Hepatocyte (in vitro differentiated cells): ENCODE measurements around the gene JDP2. TPM values are rescaled to one million over a fixed set of nuclear protein-coding genes. Genes with fewer than 3 reads are reported as not detected.

Source experiments
- DNase-seq: peaks from one replicate; pipeline ENCODE4 v3.0.0-alpha.2; 2016; ENCODE audit warnings: low spot score
- H2AFZ ChIP-seq: fragments of 200-600 bp; sonication (generic); 2 replicates; pipeline ENCODE4 v1.6.0; 2016; ENCODE audit warnings: antibody characterized with exemption, mild to moderate bottlenecking
- H3K27ac ChIP-seq: fragments of 200-600 bp; sonication (generic); 2 replicates; pipeline ENCODE4 v1.5.1; 2016; ENCODE audit warnings: mild to moderate bottlenecking
- H3K27me3 ChIP-seq: fragments of 200-600 bp; sonication (generic); 2 replicates; pipeline ENCODE4 v1.6.1; 2016
- H3K36me3 ChIP-seq: fragments of 200-600 bp; sonication (generic); replicated peaks from 2 replicates; pipeline ENCODE4 v1.5.1; 2016; ENCODE audit warnings: low read depth; ENCODE audit not compliant: insufficient read depth
- H3K4me1 ChIP-seq: fragments of 200-600 bp; sonication (generic); 2 replicates; pipeline ENCODE4 v1.5.1; 2016; ENCODE audit warnings: mild to moderate bottlenecking, moderate library complexity; ENCODE audit not compliant: insufficient read depth
- H3K4me2 ChIP-seq: fragments of 200-600 bp; sonication (generic); 2 replicates; pipeline ENCODE4 v1.6.0; 2016
- H3K4me3 ChIP-seq: fragments of 200-600 bp; sonication (generic); 2 replicates; pipeline ENCODE4 v1.5.1; 2016; ENCODE audit warnings: mild to moderate bottlenecking
- H3K79me2 ChIP-seq: fragments of 200-600 bp; sonication (generic); 2 replicates; pipeline ENCODE4 v1.6.0; 2017; ENCODE audit warnings: mild to moderate bottlenecking
- H3K9me2 ChIP-seq: fragments of 200-600 bp; sonication (generic); replicated peaks from 2 replicates; pipeline ENCODE4 v1.6.0; 2017; ENCODE audit warnings: mild to moderate bottlenecking; ENCODE audit not compliant: insufficient read depth
- H3K9me3 ChIP-seq: fragments of 200-600 bp; sonication (generic); 2 replicates; pipeline ENCODE4 v1.5.1; 2016; ENCODE audit warnings: low read depth, mild to moderate bottlenecking
- H4K20me1 ChIP-seq: fragments of 200-600 bp; sonication (generic); 2 replicates; pipeline ENCODE4 v1.6.0; 2016; ENCODE audit warnings: mild to moderate bottlenecking; ENCODE audit not compliant: insufficient read depth, poor library complexity, severe bottlenecking
- EZH2 ChIP-seq: fragments of 200-600 bp; sonication (generic); IDR thresholded peaks from 2 replicates; pipeline ENCODE4 v1.6.1; 2016; ENCODE audit warnings: antibody characterized with exemption, mild to moderate bottlenecking, borderline replicate concordance
- EZH2phosphoT487 ChIP-seq: fragments of 200-600 bp; sonication (generic); IDR thresholded peaks from one replicate; pipeline ENCODE4 v1.6.1; 2018; ENCODE audit warnings: antibody characterized with exemption, mild to moderate bottlenecking, low read depth, moderate library complexity; ENCODE audit not compliant: unreplicated experiment, severe bottlenecking
- WGBS: methylation state at CpG from one replicate; pipeline ENCODE4 v1.1.6; 2016; ENCODE audit warnings: low lambda C conversion rate; ENCODE audit errors: missing lambda C conversion rate; 5-methylcytosine and 5-hydroxymethylcytosine counted together
- polyA plus RNA-seq: library from polyadenylated mRNA; unstranded; fragments of >200 nt; fragmentation: Nextera tagmentation; extraction: Ambion mirVana; gene quantifications from 2 replicates; pipeline ENCODE4 v1.2.1, GENCODE V29; 2016
- total RNA-seq: library from RNA; depleted of rRNA; stranded (reverse); fragments of >200 nt; gene quantifications from 2 replicates; pipeline ENCODE4 v1.2.3, GENCODE V29; 2014
- TF ChIP-seq, protein P1 (sequence below): fragments of 200-600 bp; sonication (generic); IDR thresholded peaks from 2 replicates; pipeline ENCODE4 v1.5.1; 2016; ENCODE audit warnings: antibody characterized with exemption, mild to moderate bottlenecking; ENCODE audit not compliant: poor library complexity

Gene JDP2
- total and polyA plus RNA-seq, 2 experiments from 2014 or later: 68.9 to 85.4 TPM

DNA sequence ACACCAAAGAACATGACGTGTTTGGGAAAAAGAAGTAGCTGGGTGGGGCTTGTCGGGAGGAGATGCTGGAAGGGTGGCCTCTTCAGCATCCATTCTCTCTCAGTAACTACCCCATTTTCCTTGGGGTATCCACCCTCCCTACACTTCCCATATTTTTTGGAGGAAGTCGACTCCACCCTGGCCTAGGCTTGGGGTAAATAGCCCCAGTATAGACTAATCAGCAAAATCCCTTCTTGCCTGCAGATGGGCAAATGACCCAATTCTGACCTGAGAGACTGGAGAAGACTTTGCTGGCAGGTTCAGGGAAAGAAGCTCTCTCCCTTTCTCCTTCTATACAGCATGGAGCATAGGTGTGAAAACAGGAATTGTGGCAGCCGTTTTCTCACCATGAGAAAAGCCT is 28.5 kb upstream of the JDP2 start:
- no peaks in the 10 kb centered on the region for H3K79me2 ChIP-seq
- H3K36me3 ChIP-seq: no peaks in the 10 kb centered on the region
- no peak overlapping the region for H3K27ac ChIP-seq
- no peak for TF ChIP-seq EZH2
- TF ChIP-seq EZH2phosphoT487: no peak
- TF ChIP-seq, protein P1, sequence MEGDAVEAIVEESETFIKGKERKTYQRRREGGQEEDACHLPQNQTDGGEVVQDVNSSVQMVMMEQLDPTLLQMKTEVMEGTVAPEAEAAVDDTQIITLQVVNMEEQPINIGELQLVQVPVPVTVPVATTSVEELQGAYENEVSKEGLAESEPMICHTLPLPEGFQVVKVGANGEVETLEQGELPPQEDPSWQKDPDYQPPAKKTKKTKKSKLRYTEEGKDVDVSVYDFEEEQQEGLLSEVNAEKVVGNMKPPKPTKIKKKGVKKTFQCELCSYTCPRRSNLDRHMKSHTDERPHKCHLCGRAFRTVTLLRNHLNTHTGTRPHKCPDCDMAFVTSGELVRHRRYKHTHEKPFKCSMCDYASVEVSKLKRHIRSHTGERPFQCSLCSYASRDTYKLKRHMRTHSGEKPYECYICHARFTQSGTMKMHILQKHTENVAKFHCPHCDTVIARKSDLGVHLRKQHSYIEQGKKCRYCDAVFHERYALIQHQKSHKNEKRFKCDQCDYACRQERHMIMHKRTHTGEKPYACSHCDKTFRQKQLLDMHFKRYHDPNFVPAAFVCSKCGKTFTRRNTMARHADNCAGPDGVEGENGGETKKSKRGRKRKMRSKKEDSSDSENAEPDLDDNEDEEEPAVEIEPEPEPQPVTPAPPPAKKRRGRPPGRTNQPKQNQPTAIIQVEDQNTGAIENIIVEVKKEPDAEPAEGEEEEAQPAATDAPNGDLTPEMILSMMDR: no peak
- H2AFZ ChIP-seq: no peak overlapping the region
- DNase-seq: no peak
- H3K27me3 ChIP-seq: no peaks in the 10 kb centered on the region
- H4K20me1 ChIP-seq: no peaks in the 10 kb centered on the region
- H3K4me2 ChIP-seq: no peak overlapping the region
- WGBS: 88% methylated on average over 4 of the region's 4 CpGs
- H3K4me3 ChIP-seq: no peak overlapping the region
- H3K9me3 ChIP-seq: no peaks in the 10 kb centered on the region
- no peaks in the 10 kb centered on the region for H3K9me2 ChIP-seq
- peaks cover 10% of the 10 kb centered on the region for H3K4me1 ChIP-seq

DNA sequence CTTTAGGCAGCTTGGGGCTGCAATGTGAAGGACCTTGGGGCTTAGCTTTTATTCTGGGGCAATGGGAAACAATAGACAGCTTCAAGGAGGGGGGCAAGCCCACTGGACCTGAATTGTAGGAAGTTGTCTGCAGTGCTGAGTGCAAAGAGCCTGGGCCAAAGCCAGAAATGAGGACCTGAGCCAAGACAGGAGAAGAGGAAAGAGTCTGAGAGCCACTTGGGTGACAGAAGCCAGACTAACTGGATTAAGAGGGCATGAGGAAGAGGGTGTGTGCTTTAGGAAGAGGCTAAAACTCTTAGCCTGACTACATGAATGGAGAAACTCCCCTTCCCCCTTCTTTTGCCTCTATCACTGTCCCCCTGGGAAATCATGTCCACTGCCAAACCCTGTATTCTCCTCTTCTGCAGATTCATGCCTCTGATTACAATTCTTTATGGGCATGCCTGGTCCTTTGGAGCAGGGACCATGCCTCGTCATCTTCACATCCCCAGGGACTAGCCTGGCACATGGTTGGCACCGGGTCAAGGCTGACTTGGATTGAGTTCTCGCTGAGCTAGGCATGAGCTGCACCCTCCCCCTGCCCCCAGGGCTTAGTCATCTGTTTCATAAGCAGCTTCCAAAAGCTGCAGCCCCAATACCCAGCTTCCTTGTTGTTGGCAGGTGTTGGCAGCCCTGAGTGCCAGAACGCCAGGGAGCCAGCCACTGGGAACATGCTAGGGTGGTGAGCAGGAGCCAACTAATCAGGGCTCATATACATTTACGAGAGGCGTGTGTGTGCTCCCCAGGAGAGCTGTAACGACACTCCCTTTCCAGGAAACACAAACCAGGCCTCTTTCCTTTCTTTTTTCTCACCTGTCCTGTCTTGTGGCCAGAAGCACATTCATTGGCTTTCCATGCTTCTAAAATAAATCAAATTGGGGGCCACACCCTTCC is 27.7 kb upstream of the JDP2 start:
- Histone ChIP-seq H3K79me2 (no peaks in the 10 kb centered on the region), H3K9me3 (no peaks in the 10 kb centered on the region), H3K36me3 (no peaks in the 10 kb centered on the region), H3K4me3 (no peak overlapping the region), H3K27ac (peak overlapping the region; percentile 14), H4K20me1 (no peaks in the 10 kb centered on the region), H3K27me3 (no peaks in the 10 kb centered on the region), H2AFZ (no peak overlapping the region), H3K9me2 (no peaks in the 10 kb centered on the region), H3K4me2 (no peak overlapping the region), H3K4me1 (peaks cover 10% of the 10 kb centered on the region)
- DNase-seq: peak; percentile 53
- TF ChIP-seq, protein P1: no peak
- TF ChIP-seq EZH2: no peak
- TF ChIP-seq EZH2phosphoT487: no peak
- WGBS: 53% methylated on average over 7 of the region's 7 CpGs

DNA sequence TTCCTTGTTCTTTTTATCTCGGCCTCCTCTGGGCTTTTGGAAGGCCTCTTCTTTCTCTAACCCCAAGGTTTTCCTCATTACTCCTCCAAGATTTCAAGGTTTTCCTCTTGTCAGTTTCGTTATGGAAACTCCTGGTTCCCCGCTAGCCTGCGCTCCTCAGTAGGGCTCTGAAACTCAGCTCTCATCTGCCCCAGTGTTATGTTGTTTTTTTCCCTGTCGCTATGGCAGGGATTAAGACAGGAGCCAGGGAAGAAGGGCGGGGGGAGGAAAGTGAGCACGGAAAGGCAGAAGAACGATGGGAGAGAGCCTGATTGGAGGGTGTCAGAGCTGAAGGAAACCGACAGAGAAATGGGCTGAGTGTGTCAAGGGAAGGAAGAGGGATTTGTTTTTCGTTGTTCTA is 26.5 kb upstream of the JDP2 start:
- no peaks in the 10 kb centered on the region for H4K20me1 ChIP-seq
- H3K4me1 ChIP-seq: peaks cover 10% of the 10 kb centered on the region
- H3K9me3 ChIP-seq: no peaks in the 10 kb centered on the region
- H2AFZ ChIP-seq: no peak overlapping the region
- 47% methylated on average over 10 of the region's 10 CpGs for WGBS
- H3K27ac ChIP-seq: peak overlapping the region; percentile 14
- TF ChIP-seq, protein P1: no peak
- TF ChIP-seq EZH2phosphoT487: no peak
- TF ChIP-seq EZH2: no peak
- no peaks in the 10 kb centered on the region for H3K36me3 ChIP-seq
- H3K9me2 ChIP-seq: no peaks in the 10 kb centered on the region
- no peaks in the 10 kb centered on the region for H3K79me2 ChIP-seq
- peak; percentile 66 for DNase-seq
- no peaks in the 10 kb centered on the region for H3K27me3 ChIP-seq
- no peak overlapping the region for H3K4me2 ChIP-seq
- H3K4me3 ChIP-seq: no peak overlapping the region
